ENCODE measurements around the gene ZC3HAV1L.

GRCh38 chr7:139032473-139032872, 3.4 kb downstream of the ZC3HAV1L start:
- TF ChIP-seq CTCF (IDR thresholded peaks at IDR 0.05; ENCODE audit: borderline replicate concordance, extremely low read depth, low read length, poor library complexity, severe bottlenecking) (no peak), EZH2 (IDR thresholded peaks at IDR 0.05; ENCODE audit: borderline replicate concordance, low read depth, low read length, severe bottlenecking) (no peak)
